SU-DHL-6 (cell line): ENCODE results near the gene TATDN2.

Source experiments
- H2AFZ ChIP-seq: fragments of 200-600 bp; sonication (generic); 2 replicates; pipeline ENCODE4 v1.6.1; 2014; ENCODE audit warnings: low read depth, mild to moderate bottlenecking, moderate library complexity, mixed read lengths, antibody characterized with exemption, low read length; ENCODE audit not compliant: severe bottlenecking
- H3F3A ChIP-seq: fragments of 200-600 bp; shearing (Covaris generic); 2 replicates; pipeline ENCODE4 v1.6.0; 2016; ENCODE audit warnings: antibody characterized with exemption, mild to moderate bottlenecking; ENCODE audit not compliant: insufficient read depth
- H3K27ac ChIP-seq: fragments of 200-600 bp; sonication (generic); 2 replicates; pipeline ENCODE4 v1.5.1; 2016; ENCODE audit warnings: low read depth, mild to moderate bottlenecking, low read length, moderate library complexity, mixed read lengths
- H3K27me3 ChIP-seq: fragments of 200-600 bp; sonication (generic), shearing (Covaris generic); 2 replicates; pipeline ENCODE4 v1.6.0; 2014; ENCODE audit warnings: mild to moderate bottlenecking, low read length
- H3K36me3 ChIP-seq: fragments of 200-600 bp; sonication (generic); 2 replicates; pipeline ENCODE4 v1.6.1; 2014; ENCODE audit warnings: mild to moderate bottlenecking, low read length, mixed read lengths
- H3K4me2 ChIP-seq: fragments of 300-600, 200-600 bp; shearing (Covaris generic), sonication (generic); 2 replicates; pipeline ENCODE4 v1.6.0; 2014; ENCODE audit warnings: low read length, low read depth, mild to moderate bottlenecking; ENCODE audit not compliant: poor library complexity, severe bottlenecking
- H3K4me3 ChIP-seq: fragments of 200-600 bp; sonication (generic); 2 replicates; pipeline ENCODE4 v1.5.1; 2014; ENCODE audit warnings: antibody characterized with exemption, low read length, mild to moderate bottlenecking, mixed read lengths; ENCODE audit not compliant: insufficient read depth, poor library complexity, severe bottlenecking
- H3K79me2 ChIP-seq: fragments of 200-600 bp; sonication (generic); 2 replicates; pipeline ENCODE4 v1.6.1; 2014; ENCODE audit warnings: mild to moderate bottlenecking, low read length, moderate library complexity; ENCODE audit not compliant: insufficient read depth
- H3K9ac ChIP-seq: fragments of 200-600 bp; sonication (generic); 2 replicates; pipeline ENCODE4 v1.7.0; 2014; ENCODE audit warnings: mild to moderate bottlenecking, low read length
- H3K9me2 ChIP-seq: fragments of 200-600 bp; sonication (generic); replicated peaks from 2 replicates; pipeline ENCODE4 v1.6.1; 2014; ENCODE audit warnings: low read length; ENCODE audit not compliant: insufficient read depth
- H3K9me3 ChIP-seq: fragments of 200-600 bp; sonication (generic); 2 replicates; pipeline ENCODE4 v1.6.1; 2014; ENCODE audit warnings: low read length, mixed read lengths; ENCODE audit not compliant: insufficient read depth
- H4K20me1 ChIP-seq: fragments of 200-600 bp; sonication (generic); 2 replicates; pipeline ENCODE4 v1.6.1; 2014; ENCODE audit warnings: low read depth, mild to moderate bottlenecking, antibody characterized with exemption, low read length, moderate library complexity, mixed read lengths
- EZH2phosphoT487 ChIP-seq: fragments of 200-600 bp; sonication (generic), shearing (Covaris generic); conservative IDR thresholded peaks from 2 replicates; pipeline ENCODE4 v1.6.1; 2018; ENCODE audit warnings: mild to moderate bottlenecking, antibody characterized with exemption, low read length, moderate library complexity, mixed read lengths
- TF ChIP-seq, protein P1 (sequence below): fragments of 200-600 bp; sonication (generic); IDR thresholded peaks from one replicate; pipeline ENCODE4 v1.5.1; 2017; ENCODE audit warnings: antibody characterized with exemption, mild to moderate bottlenecking, low read length, moderate library complexity; ENCODE audit not compliant: insufficient read depth, poor library complexity, severe bottlenecking

TATDN2 gene

DNA sequence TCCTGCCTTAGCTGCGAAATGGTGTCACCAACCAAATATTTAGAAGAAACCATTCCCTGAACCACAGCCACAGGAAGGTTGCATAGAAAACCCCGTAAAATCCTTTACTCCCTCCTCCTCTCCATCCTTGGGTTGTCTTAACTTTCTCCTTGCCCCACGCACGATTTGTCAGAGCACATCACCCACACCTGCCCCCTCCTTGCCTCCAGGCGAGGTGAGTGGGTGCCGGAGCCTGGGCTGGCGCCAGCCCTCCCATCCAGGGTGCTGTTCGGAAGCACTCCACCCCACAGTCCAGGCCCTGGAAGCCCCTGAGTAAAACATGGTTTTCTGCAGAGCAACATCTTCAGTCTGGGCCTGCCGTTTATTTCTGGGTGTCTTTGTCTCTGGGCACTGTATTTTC, 40.8 kb downstream of the TATDN2 start:
- Histone ChIP-seq H3K4me3 (no peak overlapping the region), H3K9me2 (no peaks in the 10 kb centered on the region), H3K27ac (no peak overlapping the region), H3K9ac (no peak overlapping the region), H2AFZ (no peak overlapping the region), H3K4me2 (no peak overlapping the region), H4K20me1 (no peaks in the 10 kb centered on the region), H3K36me3 (peaks cover 3% of the 10 kb centered on the region; the same call in 1 of the 2 replicates), H3K79me2 (no peaks in the 10 kb centered on the region), H3F3A (peaks cover 4% of the 10 kb centered on the region; the same call in 1 of the 2 replicates), H3K9me3 (no peaks in the 10 kb centered on the region), H3K27me3 (no peaks in the 10 kb centered on the region)
- no peak for TF ChIP-seq EZH2phosphoT487
- TF ChIP-seq, protein P1, sequence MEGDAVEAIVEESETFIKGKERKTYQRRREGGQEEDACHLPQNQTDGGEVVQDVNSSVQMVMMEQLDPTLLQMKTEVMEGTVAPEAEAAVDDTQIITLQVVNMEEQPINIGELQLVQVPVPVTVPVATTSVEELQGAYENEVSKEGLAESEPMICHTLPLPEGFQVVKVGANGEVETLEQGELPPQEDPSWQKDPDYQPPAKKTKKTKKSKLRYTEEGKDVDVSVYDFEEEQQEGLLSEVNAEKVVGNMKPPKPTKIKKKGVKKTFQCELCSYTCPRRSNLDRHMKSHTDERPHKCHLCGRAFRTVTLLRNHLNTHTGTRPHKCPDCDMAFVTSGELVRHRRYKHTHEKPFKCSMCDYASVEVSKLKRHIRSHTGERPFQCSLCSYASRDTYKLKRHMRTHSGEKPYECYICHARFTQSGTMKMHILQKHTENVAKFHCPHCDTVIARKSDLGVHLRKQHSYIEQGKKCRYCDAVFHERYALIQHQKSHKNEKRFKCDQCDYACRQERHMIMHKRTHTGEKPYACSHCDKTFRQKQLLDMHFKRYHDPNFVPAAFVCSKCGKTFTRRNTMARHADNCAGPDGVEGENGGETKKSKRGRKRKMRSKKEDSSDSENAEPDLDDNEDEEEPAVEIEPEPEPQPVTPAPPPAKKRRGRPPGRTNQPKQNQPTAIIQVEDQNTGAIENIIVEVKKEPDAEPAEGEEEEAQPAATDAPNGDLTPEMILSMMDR, result no peak

DNA sequence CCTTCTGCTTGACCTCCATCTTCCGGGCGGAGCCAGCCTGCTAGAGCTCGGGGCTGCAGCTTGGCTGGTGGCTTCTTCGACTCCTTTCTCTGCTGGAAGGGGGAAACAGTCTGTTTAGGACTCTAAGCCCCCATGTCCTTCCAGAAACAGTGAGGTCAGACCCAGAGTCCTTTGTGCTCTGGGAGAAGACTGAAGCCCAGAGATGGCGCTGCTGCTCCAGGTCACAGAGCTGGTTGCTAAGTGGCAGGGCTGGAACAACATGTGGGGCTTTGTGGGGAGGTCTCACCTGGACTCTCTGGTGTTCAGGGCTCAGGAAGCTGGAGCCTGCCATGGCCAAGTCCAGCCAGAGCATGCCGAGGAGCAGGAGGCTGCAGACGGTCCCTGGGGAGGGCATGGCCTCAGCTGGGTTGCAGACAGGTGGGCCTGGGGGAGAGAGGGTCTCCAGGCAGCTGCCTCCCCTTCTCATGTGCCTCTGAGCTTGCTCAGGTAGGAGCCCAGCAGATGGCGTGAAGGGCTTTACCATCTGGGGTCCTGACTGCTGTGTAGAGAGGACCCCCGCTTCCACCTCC, 41.6 kb downstream of the TATDN2 start:
- no peaks in the 10 kb centered on the region for H3K27me3 ChIP-seq
- peaks cover 3% of the 10 kb centered on the region; the same call in 1 of the 2 replicates for H3K36me3 ChIP-seq
- TF ChIP-seq EZH2phosphoT487, result no peak
- TF ChIP-seq, protein P1, result no peak
- H3K27ac ChIP-seq, result no peak overlapping the region
- H3K9me2 ChIP-seq, result no peaks in the 10 kb centered on the region
- H3F3A ChIP-seq, result peaks cover 4% of the 10 kb centered on the region; the same call in 1 of the 2 replicates
- H3K4me3 ChIP-seq, result no peak overlapping the region
- no peaks in the 10 kb centered on the region for H4K20me1 ChIP-seq
- H3K79me2 ChIP-seq, result no peaks in the 10 kb centered on the region
- no peak overlapping the region for H2AFZ ChIP-seq
- H3K9me3 ChIP-seq, result no peaks in the 10 kb centered on the region
- H3K9ac ChIP-seq, result no peak overlapping the region
- no peak overlapping the region for H3K4me2 ChIP-seq

DNA sequence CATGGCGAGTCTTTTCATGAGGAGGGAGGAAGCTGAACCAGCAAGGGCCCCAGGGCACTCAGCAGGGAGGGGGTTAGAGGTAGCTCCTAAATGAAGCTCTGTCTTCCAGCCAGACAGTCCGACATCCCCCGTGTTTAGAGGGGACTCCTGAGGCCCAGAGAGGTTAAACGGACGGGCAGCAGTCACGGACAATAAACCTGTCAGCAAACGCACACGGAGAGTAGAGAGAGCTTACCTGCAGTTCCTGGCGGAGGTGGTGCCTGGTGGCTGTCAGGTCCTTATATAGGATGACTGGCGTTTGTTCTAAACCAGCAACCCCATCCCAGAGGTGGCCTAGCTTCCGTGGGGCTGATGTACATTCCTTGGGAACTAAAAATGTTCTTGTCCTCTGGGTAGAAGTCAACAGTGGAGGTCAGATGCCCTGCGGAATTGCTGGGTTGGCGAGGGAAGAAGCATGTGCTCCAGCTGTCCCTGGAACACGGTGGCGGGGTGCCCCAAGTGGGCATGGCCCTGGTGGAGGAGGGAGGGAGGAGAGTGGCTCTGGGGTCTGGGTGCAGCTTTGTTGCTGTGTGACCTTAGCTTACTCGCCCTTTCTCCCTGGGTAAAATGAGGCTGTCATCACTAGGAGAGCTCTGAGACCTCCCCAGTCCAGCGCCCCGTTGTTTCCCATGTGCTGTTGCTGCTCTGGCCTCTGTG, 42.4 kb downstream of the TATDN2 start:
- no peaks in the 10 kb centered on the region for H3K9me3 ChIP-seq
- peaks cover 4% of the 10 kb centered on the region; the same call in 1 of the 2 replicates for H3F3A ChIP-seq
- H3K4me3 ChIP-seq, result no peak overlapping the region
- no peak overlapping the region for H2AFZ ChIP-seq
- H3K4me2 ChIP-seq, result no peak overlapping the region
- no peak overlapping the region for H3K9ac ChIP-seq
- H4K20me1 ChIP-seq, result no peaks in the 10 kb centered on the region
- H3K79me2 ChIP-seq, result no peaks in the 10 kb centered on the region
- H3K36me3 ChIP-seq, result peaks cover 3% of the 10 kb centered on the region; the same call in 1 of the 2 replicates
- H3K27ac ChIP-seq, result no peak overlapping the region
- no peaks in the 10 kb centered on the region for H3K9me2 ChIP-seq
- no peaks in the 10 kb centered on the region for H3K27me3 ChIP-seq
- TF ChIP-seq, protein P1, result no peak
- TF ChIP-seq EZH2phosphoT487, result no peak
